ENCODE measurements around the gene WRNIP1. TPM values are rescaled to one million over a fixed set of nuclear protein-coding genes. Genes with fewer than 3 reads are reported as not detected.

The WRNIP1 gene
- total RNA-seq, 1 donor from 2014 or later = 25.3 TPM

DNA sequence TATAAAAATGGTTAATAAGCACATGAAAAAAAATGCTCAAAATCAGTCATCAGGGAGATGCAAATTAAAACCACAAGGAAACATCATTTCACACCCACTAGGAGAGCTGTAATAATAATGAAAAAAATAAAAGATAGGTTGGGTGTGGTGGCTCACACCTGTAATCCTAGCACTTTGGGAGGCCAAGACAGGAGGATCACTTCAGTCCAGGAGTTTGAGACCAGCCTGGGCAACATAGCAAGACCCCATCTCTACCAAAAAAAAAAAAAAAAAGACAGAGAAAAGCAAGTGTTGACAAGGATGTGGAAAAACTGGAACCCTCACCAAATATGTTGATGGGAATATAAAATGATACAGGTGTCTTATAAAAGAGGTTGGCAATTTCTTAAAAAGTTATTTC is 11.4 kb upstream of the WRNIP1 start:
- Mint-ChIP-seq H3K4me1 (peaks cover 17% of the 10 kb centered on the region), H3K27me3 (ENCODE audit: insufficient read depth, low read depth) (peaks cover 5% of the 10 kb centered on the region), H3K4me3 (no peak overlapping the region), H3K9me3 (no peaks in the 10 kb centered on the region), H3K27ac (no peak overlapping the region), H3K36me3 (no peaks in the 10 kb centered on the region)
- H3K27me3 ChIP-seq = no peaks in the 10 kb centered on the region
- peaks cover 4% of the 10 kb centered on the region for H3F3A ChIP-seq (ENCODE audit: low read depth)
- no peaks in the 10 kb centered on the region for H4K20me1 ChIP-seq (ENCODE audit: low read depth)
- H3K9ac ChIP-seq = no peak overlapping the region
- no peak overlapping the region for H3K4me3 ChIP-seq
- H3K36me3 ChIP-seq = no peaks in the 10 kb centered on the region
- H3K4me2 ChIP-seq = no peak overlapping the region
- no peaks in the 10 kb centered on the region for H3K9me3 ChIP-seq (ENCODE audit: low read depth)
- no peak overlapping the region for H2AFZ ChIP-seq (replicated peaks)
- no peaks in the 10 kb centered on the region for H3K79me2 ChIP-seq (ENCODE audit: low read depth)
- TF ChIP-seq EZH2phosphoT487 (IDR thresholded peaks at IDR 0.05) (no peak), EZH2 (IDR thresholded peaks at IDR 0.05) (no peak)
- no peak for DNase-seq (ENCODE audit: low spot score)
- H3K4me1 ChIP-seq = peaks cover 12% of the 10 kb centered on the region
- H3K27ac ChIP-seq = no peak overlapping the region

DNA sequence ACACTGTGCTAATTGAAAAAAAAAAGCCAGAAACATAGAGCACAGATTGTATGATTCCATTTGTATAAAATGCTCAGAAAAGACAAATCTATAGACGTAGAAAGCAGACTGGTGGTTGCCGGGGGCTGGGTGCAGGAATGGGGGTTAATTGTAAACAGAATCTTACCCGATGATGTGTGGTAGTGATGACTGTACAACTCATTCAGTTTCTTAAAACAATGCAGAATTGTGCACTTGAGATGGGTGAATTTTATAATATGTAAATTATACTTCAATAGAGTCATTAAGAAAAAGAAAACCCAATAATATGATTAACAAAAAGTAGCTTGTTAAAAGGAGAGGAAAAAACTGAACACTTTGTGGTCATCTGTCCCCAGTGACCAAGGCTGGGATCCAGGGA is 10.8 kb upstream of the WRNIP1 start:
- H3K4me2 ChIP-seq = no peak overlapping the region
- no peaks in the 10 kb centered on the region for H3K9me3 Mint-ChIP-seq
- no peaks in the 10 kb centered on the region for H3K79me2 ChIP-seq (ENCODE audit: low read depth)
- no peak overlapping the region for H2AFZ ChIP-seq (replicated peaks)
- TF ChIP-seq EZH2phosphoT487 (IDR thresholded peaks at IDR 0.05) (no peak), EZH2 (IDR thresholded peaks at IDR 0.05) (no peak)
- TF ChIP-seq, protein P1, sequence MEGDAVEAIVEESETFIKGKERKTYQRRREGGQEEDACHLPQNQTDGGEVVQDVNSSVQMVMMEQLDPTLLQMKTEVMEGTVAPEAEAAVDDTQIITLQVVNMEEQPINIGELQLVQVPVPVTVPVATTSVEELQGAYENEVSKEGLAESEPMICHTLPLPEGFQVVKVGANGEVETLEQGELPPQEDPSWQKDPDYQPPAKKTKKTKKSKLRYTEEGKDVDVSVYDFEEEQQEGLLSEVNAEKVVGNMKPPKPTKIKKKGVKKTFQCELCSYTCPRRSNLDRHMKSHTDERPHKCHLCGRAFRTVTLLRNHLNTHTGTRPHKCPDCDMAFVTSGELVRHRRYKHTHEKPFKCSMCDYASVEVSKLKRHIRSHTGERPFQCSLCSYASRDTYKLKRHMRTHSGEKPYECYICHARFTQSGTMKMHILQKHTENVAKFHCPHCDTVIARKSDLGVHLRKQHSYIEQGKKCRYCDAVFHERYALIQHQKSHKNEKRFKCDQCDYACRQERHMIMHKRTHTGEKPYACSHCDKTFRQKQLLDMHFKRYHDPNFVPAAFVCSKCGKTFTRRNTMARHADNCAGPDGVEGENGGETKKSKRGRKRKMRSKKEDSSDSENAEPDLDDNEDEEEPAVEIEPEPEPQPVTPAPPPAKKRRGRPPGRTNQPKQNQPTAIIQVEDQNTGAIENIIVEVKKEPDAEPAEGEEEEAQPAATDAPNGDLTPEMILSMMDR (IDR thresholded peaks at IDR 0.05) = no peak
- no peak overlapping the region for H3K4me3 Mint-ChIP-seq
- H3K9ac ChIP-seq = no peak overlapping the region
- peaks cover 6% of the 10 kb centered on the region for H3K4me1 ChIP-seq
- H3K4me3 ChIP-seq = no peak overlapping the region
- no peaks in the 10 kb centered on the region for H3F3A ChIP-seq (ENCODE audit: low read depth)
- H4K20me1 ChIP-seq (ENCODE audit: low read depth) = no peaks in the 10 kb centered on the region
- no peak overlapping the region for H3K27ac Mint-ChIP-seq
- no peaks in the 10 kb centered on the region for H3K9me3 ChIP-seq (ENCODE audit: low read depth)
- no peaks in the 10 kb centered on the region for H3K27me3 ChIP-seq
- H3K36me3 ChIP-seq = no peaks in the 10 kb centered on the region
- no peaks in the 10 kb centered on the region for H3K36me3 Mint-ChIP-seq
- H3K4me1 Mint-ChIP-seq = peaks cover 11% of the 10 kb centered on the region
- H3K27me3 Mint-ChIP-seq (ENCODE audit: insufficient read depth, low read depth) = peaks cover 3% of the 10 kb centered on the region
- H3K27ac ChIP-seq = no peak overlapping the region
- no peak for DNase-seq (ENCODE audit: low spot score)

DNA sequence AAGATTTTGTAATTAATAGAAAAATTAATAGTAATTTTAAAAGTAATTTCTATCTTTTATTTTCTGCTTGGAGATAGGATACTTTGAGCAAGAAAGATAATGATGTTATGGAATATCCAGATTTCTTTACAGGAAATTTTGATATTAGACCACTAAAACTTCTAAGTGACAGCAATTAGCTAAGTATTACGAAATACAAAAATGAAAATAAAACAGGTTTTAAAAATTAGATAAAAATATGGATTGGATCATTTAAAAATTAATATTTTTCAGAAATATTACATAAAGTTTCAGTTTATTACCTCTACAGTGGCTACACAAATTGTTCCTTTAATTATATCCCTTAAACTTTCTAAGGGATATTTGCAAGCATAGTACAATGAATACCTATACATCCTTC is 10.3 kb upstream of the WRNIP1 start:
- peaks cover 6% of the 10 kb centered on the region for H3K4me1 Mint-ChIP-seq
- H3K27me3 Mint-ChIP-seq (ENCODE audit: insufficient read depth, low read depth) = peaks cover 3% of the 10 kb centered on the region
- Histone ChIP-seq H3K9me3 (ENCODE audit: low read depth) (no peaks in the 10 kb centered on the region), H3K4me1 (peaks cover under 1% of the 10 kb centered on the region), H2AFZ (replicated peaks) (no peak overlapping the region), H3K9ac (no peak overlapping the region), H4K20me1 (ENCODE audit: low read depth) (no peaks in the 10 kb centered on the region), H3K27me3 (no peaks in the 10 kb centered on the region), H3F3A (ENCODE audit: low read depth) (no peaks in the 10 kb centered on the region), H3K4me3 (no peak overlapping the region), H3K36me3 (no peaks in the 10 kb centered on the region), H3K4me2 (no peak overlapping the region), H3K79me2 (ENCODE audit: low read depth) (no peaks in the 10 kb centered on the region), H3K27ac (no peak overlapping the region)
- DNase-seq (ENCODE audit: low spot score) = no peak
- no peak overlapping the region for H3K27ac Mint-ChIP-seq
- no peaks in the 10 kb centered on the region for H3K9me3 Mint-ChIP-seq
- H3K36me3 Mint-ChIP-seq = no peaks in the 10 kb centered on the region
- no peak overlapping the region for H3K4me3 Mint-ChIP-seq
- TF ChIP-seq EZH2phosphoT487 (IDR thresholded peaks at IDR 0.05) = no peak
- TF ChIP-seq, protein P1 (IDR thresholded peaks at IDR 0.05) = no peak
- TF ChIP-seq EZH2 (IDR thresholded peaks at IDR 0.05) = no peak

DNA sequence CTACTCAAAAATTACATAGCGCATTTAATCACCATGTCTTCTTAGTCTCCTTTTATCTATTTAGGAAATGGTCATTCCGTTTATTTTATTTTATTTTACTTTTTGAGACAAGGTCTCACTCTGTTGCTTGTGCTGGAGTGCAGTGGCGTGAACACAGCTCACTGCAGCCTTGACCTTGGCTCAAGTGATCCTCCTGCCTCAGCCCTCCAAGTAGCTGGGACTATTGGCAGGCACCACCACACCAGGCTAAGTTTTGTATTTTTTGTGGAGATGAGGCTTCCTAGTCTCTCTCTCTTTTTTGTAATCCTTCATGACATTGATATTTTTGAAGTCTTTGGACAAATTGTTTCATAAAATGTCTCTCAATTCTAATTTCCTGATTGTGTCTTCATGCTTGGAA is 9.7 kb upstream of the WRNIP1 start:
- H3K4me2 ChIP-seq = no peak overlapping the region

More for the DNA sequence above, 9.7 kb upstream of the WRNIP1 start:
- H3K9me3 ChIP-seq (ENCODE audit: low read depth) = no peaks in the 10 kb centered on the region
- no peaks in the 10 kb centered on the region for H3F3A ChIP-seq (ENCODE audit: low read depth)
- H3K27me3 ChIP-seq = no peaks in the 10 kb centered on the region
- no peaks in the 10 kb centered on the region for H3K9me3 Mint-ChIP-seq
- H3K4me3 ChIP-seq = no peak overlapping the region
- H3K4me3 Mint-ChIP-seq = no peak overlapping the region
- H3K36me3 ChIP-seq = no peaks in the 10 kb centered on the region
- peaks cover 3% of the 10 kb centered on the region for H3K4me1 Mint-ChIP-seq
- no peaks in the 10 kb centered on the region for H3K79me2 ChIP-seq (ENCODE audit: low read depth)
- no peaks in the 10 kb centered on the region for H3K4me1 ChIP-seq
- TF ChIP-seq EZH2phosphoT487 (IDR thresholded peaks at IDR 0.05) = no peak
- TF ChIP-seq, protein P1 (IDR thresholded peaks at IDR 0.05) = no peak
- no peak for TF ChIP-seq EZH2 (IDR thresholded peaks at IDR 0.05)
- H3K9ac ChIP-seq = no peak overlapping the region
- no peaks in the 10 kb centered on the region for H3K36me3 Mint-ChIP-seq
- H3K27ac ChIP-seq = no peak overlapping the region
- peaks cover 3% of the 10 kb centered on the region for H3K27me3 Mint-ChIP-seq (ENCODE audit: insufficient read depth, low read depth)
- H3K27ac Mint-ChIP-seq = no peak overlapping the region
- DNase-seq (ENCODE audit: low spot score) = no peak
- no peaks in the 10 kb centered on the region for H4K20me1 ChIP-seq (ENCODE audit: low read depth)
- no peak overlapping the region for H2AFZ ChIP-seq (replicated peaks)

Data from neural progenitor cell (in vitro differentiated cells).